Skeletal muscle cell (primary cell): ENCODE results near the gene DNAJC25.
A peak's percentile ranks its signal among the peaks of the same experiment; 100 is the strongest.
"Not testable (repeated sequence)": the region's sequence is repeated elsewhere in the genome, so short reads cannot be mapped to it uniquely, and the experiment has no call there.

Source experiments
- DNase-seq: peaks from one replicate; pipeline ENCODE4 v3.0.0-alpha.2; 2010; ENCODE audit warnings: low read depth
- H3K4me3 ChIP-seq: 2 replicates; pipeline ENCODE4 v1.5.1; 2011; ENCODE audit warnings: low read depth, mild to moderate bottlenecking, control low read depth, low read length, moderate library complexity

The DNAJC25 gene

DNA sequence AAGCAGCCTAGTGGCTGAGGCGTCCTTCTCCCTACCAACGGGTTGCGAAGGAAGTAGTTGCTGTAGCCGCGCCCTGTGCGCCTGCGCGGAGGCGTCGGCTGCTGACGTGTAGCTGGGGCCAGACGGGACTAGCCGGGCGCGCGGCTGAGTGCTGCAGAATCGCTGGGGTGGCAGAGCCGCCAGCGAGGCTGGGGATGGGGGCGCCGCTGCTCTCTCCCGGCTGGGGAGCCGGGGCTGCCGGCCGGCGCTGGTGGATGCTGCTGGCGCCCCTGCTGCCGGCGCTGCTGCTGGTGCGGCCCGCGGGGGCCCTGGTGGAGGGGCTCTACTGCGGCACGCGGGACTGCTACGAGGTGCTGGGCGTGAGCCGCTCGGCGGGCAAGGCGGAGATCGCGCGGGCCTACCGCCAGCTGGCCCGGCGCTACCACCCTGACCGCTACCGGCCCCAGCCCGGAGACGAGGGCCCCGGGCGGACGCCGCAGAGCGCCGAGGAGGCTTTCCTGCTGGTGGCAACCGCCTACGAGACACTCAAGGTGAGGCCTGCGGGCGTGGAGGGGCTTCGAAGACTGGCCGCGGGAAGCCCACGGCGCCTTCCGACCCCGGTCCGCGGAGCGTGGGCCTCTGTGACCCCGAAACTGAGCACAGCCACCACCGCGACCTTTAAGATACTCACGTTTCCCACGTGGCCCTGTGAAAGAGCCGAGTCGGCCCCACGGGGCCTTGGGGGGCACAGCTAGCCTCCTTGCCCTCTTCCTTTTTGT lies at the start of gene DNAJC25:
TSS of gene DNAJC25 (plus strand) at position 121 of the 758 bp plus-strand sequence. CDS start at position 195, 74 bp downstream.
- DNase-seq = peak; percentile 97

DNA sequence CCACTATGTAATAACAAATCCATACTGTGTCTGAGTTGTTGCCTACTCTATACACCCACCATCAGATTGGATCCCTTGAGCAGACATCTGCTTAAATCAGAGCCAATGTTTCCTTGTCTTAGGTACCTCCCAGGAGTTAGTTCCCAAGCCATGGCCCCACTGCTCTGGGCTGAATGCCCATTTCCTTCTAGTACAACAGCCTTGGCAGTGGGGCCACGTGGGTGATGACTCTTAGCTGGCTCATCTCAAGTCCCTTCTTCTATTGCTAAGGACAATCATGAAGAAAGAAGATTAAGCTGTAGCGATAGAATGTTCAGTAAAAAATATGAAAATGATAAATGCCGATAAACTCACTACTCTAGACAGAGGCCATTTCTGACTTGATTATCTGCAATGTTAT lies 48.2 kb upstream of the DNAJC25 start:
- no peak overlapping the region for H3K4me3 ChIP-seq
- DNase-seq = peak; percentile 41

More for the DNA sequence above, at the start of gene DNAJC25:
- peak within 1 kb of the TSS; percentile 97 for H3K4me3 ChIP-seq

DNA sequence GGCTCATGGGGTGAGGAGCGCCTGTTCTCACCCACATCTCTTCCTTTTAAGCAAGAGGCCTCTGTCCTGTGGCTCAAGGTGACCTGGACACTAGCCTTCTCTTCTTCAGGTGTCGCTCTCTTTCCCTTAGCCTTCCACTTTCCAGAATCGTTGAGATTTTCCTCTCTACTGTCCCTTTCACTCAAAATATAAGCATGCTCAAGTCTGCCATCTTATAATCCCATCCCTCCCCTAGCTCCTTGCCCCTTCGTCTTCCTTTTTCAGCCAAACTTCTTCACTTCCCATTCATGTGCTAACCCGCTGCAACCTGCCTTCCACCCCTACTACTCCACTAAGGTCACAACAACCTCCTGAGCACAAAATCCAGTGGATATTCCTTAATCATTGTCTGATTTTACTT lies 44.8 kb upstream of the DNAJC25 start:
- no peak for DNase-seq
- no peak overlapping the region for H3K4me3 ChIP-seq

DNA sequence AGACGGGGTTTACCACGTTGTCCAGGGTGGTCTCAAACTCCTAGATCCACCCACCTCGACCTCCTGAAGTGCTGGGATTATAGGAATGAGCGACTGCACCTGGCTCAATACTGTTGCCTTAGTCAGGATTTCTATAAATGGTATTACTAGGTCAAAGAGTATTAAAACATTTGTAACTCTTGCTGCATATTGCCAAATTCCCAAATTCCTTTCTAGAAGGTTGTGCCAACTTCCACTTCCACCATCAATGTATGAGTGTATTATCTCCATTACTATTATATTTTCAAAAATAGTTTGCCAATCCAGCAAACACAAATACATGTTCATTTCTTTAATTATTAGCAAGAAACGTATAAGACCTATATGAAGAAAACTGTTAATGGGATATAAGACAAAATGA lies 42.3 kb upstream of the DNAJC25 start:
- DNase-seq = no peak

DNA sequence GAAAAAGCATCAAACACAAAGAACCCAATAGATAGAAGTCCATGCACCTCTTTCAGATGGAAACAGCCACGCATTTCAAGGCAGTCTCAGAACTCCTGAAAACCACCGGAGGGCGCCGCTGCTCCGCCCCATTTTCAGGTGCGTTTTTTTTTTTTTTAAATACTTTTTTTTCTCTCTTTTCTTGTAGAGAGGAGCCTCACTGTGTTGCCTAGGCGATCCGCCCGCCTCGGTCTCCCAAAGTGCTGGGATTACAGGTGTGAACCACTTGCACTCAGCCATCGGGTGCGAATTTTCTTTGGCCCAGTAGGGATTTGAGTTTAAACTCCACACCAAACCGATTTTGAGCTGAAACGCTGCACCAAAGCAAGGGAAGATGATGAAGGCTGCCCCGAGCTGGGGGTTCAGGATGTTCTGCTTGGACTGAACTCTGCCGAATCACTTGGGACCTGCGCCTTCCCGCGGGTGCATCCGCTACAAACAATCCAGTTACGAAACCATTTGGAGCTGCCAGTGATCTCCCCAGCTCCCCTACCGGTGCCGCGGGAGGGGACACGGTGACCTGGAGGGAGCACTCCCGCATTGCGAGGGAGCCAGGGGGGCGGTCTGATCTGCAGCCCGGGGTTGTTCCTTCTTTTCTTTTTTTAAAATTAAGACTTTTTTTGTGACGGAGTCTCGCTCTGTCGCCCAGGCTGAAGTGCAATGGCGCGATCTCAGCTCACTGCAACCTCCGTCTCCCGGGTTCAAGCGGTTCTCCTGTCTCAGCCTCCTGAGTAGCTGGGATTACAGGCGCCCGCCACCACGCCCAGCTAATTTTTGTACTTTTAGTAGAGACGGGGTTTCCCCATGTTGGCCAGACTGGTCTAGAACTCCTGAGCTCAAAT lies 33.0 kb upstream of the DNAJC25 start:
- peak overlapping the region; percentile 77 for H3K4me3 ChIP-seq
- peak; percentile 22 for DNase-seq

More for the DNA sequence above, 42.3 kb upstream of the DNAJC25 start:
- no peak overlapping the region for H3K4me3 ChIP-seq

DNA sequence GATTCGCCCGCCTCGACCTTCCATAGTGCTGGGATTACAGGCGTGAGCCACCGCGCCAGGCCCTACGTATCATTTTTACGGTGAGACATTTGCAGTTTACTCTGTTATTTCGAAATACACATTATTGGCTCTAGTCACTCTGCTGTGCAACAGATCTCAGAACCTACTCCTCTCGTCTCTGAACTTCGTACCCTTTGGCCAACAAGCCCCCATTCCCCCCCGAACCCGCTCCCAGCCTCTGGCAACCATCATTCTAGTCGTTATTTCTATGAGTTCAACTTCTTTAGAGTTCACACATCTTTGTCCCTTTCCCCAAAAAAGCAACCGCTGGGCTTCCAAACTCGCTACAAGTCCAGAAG lies 32.4 kb upstream of the DNAJC25 start:
- peak; percentile 35 for DNase-seq
- peak overlapping the region; percentile 77 for H3K4me3 ChIP-seq

DNA sequence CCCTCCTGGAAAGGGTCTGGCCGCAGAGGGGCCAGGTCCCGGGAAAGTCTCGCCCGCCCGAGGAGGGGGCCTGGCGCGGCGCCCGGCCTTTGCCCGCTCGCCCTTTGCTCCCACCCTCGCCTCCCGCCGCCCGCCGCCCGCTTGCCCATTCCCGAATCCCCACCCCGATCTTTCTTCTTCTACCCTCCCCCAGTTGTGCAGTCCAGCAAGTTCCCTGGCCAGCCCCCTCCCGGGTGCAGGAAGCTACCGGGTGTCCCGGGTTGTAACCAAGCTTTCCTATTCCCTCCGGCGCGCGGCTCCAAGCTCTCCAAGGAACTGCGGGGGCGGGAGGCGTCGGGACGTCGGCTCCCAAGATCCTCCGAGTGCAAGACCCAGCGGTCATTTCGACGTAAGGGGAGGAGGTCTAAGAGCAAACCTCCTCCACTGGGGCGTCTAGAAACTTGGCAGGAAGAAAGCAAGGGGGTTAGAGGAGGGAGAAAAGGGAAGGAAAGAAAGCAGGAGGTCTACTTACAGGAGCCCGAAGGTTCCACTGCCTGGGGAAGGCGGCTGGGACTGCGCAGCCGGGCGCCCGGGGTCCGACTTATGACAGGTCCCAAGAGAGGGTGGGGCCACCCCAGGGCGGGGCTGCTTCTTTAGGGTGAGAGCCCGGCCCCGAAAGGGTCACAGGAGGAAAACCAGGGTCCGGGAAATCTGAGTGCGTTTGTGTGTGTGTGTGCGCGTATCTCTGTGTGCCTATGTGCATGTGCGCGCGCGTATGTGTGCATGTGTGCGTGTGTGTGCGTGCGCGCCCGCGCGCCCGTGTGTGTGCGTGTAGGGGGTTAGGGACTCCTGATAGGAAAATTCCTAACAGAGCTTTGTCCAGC lies 31.8 kb upstream of the DNAJC25 start, which contains the start of gene PTGR1:
TSS of gene PTGR1 (minus strand) at position 556 of the 863 bp plus-strand sequence. CDS start 2,225 bp downstream, outside the sequence.
- peak; percentile 75 for DNase-seq
- H3K4me3 ChIP-seq = peak within 1 kb of the TSS; percentile 77

DNA sequence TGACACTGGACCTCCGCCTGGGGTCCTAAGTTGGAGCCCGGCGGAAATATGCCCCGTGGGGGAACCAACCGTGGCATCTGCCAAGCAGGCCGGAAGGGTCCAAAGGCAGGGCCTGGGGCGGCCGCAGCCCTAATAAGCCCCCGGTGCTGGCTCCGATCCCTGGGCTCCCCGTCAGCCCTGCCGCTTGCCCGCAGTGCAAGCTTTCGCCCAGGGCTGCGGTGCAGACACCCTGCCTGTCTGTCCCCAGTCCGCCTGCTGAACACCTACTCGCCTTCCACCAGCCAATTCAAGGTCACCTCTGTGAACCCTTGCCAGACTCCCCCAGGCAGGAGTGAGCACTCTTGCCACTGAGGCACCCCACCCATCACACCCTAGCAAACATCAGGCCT lies 31.2 kb upstream of the DNAJC25 start:
- peak overlapping the region; percentile 77 for H3K4me3 ChIP-seq
- no peak for DNase-seq

DNA sequence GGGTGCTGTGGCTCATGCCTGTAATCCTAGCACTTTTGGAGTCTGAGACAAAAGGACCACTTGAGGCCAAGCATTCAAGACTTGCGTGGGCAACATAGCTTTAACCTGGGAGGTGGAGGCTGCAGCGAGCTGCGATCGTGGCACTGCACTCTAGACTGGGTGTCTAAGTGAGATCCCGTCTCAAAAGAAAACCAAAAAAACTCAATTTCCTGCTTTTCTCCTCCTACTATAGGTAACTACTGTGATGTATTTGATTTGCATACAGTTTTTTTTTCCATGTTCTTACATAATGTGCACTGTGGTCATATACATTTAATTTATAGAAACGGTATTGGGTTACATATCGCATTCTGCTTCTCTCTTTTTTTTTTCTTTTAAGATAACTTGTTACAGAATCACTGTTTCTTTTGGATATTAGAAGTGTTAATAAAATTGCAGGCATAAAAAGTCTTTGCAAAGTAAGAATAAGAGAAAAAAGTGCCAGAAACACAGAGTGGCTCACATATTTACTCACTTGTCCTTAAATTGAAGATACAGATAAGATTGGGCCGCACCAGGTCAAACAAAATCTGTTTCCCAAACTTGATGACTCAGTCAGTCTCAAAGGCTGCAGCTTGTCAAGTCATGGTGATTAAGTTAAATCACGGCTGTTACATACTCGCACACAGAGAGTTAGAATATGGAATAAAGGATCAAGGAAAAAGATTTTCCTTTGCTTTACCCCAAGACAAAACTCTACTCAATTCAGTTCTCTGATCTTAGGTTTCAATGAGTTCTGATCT lies 29.7 kb upstream of the DNAJC25 start:
- DNase-seq = peak; percentile 19
- H3K4me3 ChIP-seq = no peak overlapping the region

DNA sequence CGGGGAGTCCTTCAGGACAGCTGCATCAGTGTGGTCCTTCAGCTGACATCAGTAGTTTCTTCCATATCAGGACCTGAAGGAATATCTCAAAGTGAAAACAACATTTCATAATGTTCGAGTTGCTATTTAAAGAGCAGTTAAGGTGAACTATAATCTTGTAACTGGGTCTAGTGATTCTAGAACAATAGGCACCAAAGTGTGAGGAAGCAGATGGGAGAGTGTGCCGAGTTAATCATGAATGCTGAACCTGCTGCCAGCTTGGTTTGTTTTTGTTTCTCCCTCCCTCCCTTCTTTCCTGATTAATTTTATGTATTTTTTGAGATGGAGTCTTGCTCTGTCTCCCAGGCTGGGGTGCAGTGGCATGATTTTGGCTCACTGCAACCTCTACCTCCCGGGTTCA lies 28.1 kb upstream of the DNAJC25 start:
- no peak for DNase-seq
- H3K4me3 ChIP-seq = no peak overlapping the region

DNA sequence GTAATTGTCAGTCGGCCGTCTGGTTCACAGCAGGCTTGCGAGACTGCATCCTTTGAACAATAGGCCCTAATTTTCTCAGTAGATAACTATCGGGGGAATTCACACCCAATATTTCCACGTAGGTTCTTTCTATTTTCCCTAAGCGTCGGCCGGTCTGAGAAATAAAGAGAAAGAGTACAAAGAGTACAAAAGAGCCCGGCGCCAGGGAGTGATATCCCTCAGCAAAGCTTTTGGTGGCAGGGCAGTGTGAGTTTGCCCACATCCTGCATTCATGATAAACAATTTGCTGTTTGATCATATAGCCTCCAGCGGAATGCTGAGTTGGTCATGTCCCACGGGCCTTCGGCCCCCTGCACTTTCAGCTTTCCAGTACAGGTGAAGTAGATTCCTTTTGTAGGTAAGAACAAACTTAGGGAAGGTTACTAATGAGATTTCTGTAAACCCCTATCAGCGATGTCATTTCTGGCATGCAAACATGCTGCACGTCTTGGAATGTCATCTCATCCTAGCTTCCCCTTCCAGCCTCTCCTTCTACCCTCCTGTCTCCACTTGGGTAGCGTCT lies 27.0 kb upstream of the DNAJC25 start:
- no peak overlapping the region for H3K4me3 ChIP-seq
- no peak for DNase-seq

DNA sequence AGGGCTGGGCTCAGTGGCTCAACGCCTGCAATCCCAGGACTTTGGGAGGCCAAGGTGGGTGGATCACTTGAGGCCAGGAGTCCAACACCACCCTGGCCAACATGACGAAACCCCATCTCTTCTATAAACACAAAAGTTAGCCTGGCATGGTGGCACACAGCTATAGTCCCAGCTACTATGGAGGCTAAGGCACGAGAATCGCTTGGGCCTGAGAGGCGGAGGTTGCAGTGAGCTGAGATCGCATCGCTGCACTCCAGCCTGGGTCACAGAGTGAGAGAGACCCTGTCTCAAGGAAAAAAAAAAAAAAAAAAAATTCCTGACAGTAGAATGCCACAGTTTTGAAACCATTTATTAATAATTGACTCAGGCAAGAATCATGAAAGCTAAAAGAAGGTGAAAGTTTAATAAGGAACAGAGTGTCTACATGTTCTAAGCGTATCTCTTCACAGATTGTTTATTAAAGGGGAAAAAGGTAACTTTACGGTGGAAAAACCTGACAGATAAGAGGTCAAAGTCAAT lies 26.0 kb upstream of the DNAJC25 start:
- no peak for DNase-seq
- no peak overlapping the region for H3K4me3 ChIP-seq

DNA sequence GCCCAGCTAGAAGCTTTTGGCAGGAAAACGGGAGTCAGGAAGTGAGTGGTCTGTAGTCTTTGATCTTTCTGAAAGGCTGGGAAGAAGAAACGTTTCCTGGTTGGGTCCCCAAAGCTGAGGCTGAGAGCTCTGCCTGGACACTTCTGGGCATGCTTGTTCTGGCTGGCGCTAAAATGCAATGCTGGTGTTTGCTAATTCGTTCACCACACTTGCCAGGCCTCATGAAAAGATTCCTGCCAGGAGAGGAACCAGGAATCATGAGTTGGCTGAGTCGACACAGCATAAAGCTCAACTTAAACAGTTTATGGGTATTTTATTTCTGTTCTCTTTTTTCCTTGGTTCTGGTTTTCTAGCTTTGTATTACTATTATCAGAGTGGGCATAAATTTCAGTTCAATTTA lies 21.0 kb upstream of the DNAJC25 start:
- DNase-seq = no peak

DNA sequence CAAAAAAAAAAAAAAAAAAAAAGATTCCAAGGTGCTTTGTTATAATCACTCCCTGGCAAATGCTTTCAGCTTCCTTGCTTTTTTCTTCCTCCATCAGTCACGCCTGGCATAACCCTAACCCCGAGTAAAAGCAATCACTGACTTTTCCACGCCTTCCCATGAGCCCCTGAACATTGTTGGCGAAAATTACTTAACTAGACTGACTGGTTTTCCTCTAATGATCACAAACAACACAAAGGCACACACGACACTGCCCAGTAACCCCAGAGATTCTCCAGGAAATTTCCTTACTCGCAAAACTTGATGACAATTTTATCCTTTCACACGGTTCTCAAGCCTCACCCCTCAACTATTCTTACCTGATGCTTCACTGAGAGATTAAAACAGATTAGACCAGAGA lies 20.3 kb upstream of the DNAJC25 start:
- H3K4me3 ChIP-seq = no peak overlapping the region
- DNase-seq = no peak

More for the DNA sequence above, 21.0 kb upstream of the DNAJC25 start:
- H3K4me3 ChIP-seq = no peak overlapping the region

DNA sequence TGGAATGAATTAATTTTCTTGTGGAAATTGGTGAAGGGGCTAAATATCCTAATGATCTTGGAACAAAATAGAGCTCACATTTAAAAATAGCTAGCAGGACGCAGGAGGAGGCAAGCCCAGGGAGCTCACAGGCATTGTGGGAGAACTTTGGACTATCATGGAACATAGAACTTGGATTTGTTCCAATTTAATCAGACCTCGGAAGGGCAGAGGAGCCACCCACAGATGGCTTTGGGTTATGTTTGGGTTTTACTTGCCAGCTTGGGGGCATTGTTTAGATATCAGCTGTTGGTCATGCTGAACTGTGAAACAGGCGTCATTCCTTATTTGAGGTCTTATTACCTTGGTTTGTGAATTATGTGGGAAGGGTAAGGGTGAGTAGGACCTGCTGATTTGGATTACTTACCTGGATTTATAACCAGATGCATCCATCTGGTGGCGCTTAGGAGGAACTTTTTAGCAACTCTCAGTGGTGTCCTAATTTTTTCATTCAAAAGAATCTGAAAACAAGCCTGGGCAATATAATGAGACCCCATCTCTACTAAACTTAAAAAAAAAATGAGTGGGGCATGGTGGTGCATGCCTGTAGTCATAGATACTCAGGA lies 17.6 kb upstream of the DNAJC25 start:
- DNase-seq = no peak
- H3K4me3 ChIP-seq = no peak overlapping the region

DNA sequence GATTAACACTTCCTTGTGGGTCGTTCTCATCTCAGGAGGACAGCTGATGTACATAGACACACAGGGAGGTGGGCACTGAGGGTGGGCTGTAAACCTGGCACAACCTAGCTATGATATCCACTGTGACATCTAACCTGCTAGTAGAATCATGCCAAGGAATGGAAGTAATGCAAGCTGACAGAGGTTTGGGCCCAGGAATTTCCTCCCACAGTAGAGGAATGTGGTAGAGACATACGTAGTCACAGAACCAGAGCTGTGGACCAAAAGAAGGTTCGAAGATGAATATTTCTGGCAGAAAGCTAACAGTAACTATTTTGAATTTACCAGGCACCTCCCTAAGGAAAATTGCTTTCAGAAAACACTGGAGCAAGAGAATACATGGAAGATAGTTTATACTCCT lies 15.2 kb upstream of the DNAJC25 start:
- DNase-seq = no peak
- H3K4me3 ChIP-seq = no peak overlapping the region

DNA sequence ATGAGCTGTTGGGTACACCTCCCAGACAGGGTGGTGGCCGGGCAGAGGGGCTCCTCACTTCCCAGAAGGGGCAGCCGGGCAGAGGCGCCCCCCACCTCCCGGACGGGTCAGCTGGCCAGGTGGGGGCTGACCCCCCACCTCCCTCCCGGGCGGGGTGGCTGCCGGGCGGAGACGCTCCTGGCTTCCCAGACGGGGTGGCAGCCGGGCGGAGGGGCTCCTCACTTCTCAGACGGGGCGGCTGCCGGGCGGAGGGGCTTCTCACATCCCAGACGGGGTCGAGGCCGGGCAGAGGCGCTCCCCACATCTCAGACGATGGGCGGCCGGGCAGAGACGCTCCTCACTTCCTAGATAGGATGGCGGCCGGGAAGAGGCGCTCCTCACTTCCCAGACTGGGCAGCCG lies 13.8 kb upstream of the DNAJC25 start:
- H3K4me3 ChIP-seq, DNase-seq: not testable (repeated sequence)

DNA sequence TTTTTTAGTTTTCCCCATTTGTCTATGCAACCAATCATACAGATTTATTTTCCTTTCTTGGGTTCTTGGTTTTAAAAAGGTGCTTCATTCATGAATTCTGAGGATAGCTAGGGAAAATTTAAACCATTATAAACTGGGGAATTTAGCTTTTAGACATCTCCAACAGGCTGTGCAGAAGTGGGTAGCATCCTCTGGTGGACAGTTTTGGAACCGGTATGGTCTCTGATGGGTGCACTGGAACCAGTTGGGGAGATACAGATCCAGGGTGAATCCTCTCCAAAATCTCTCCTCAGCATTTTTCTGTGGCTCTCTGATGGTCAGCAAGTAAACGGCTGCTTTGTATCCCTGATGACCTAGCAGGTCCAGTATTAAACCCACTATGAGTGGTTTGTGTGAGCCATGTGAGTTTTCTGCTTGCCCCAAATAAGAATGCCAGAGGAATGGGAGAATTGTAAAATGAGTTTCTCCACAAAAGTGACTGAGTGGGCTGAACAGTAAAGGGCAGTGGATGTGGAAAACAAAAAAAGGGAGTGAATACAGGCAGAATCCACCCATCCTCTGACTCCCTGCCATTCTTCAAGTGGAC lies 9.1 kb upstream of the DNAJC25 start:
- H3K4me3 ChIP-seq = no peak overlapping the region
- no peak for DNase-seq
